GM21526 (cell line): ENCODE results near the gene RNF215.

Experiments used
- ATAC-seq: cut with Tn5 transposase; IDR thresholded peaks from one replicate; pipeline ENCODE4 v1.9.1; 2021; ENCODE audit warnings: moderate library complexity; ENCODE audit not compliant: unreplicated experiment, low FRiP score

Gene RNF215

GRCh38 chr22:30386960-30387827 is at the start of gene RNF215:
Gene RNF215, minus strand, starts transcription at chr22:30387411. Its CDS starts 98 bp downstream, at chr22:30387313.
- ATAC-seq: peak; percentile 49

- ATAC-seq: no peak
Observed at GRCh38 chr22:30436196-30436595, 49.0 kb upstream of the RNF215 start.

- ATAC-seq: no peak
Observed at GRCh38 chr22:30435674-30436126, 48.5 kb upstream of the RNF215 start.

- no peak for ATAC-seq
Observed at GRCh38 chr22:30434843-30435242, 47.6 kb upstream of the RNF215 start.

- ATAC-seq: no peak
Observed at GRCh38 chr22:30433773-30434172, 46.6 kb upstream of the RNF215 start.

- ATAC-seq: no peak
Observed at GRCh38 chr22:30433227-30433626, 46.0 kb upstream of the RNF215 start.

- ATAC-seq: no peak
Observed at GRCh38 chr22:30432520-30432919, 45.3 kb upstream of the RNF215 start.

GRCh38 chr22:30432096-30432495 is 44.9 kb upstream of the RNF215 start:
- no peak for ATAC-seq

- ATAC-seq: no peak
Observed at GRCh38 chr22:30430933-30431332, 43.7 kb upstream of the RNF215 start.

- no peak for ATAC-seq
Observed at GRCh38 chr22:30429887-30430286, 42.7 kb upstream of the RNF215 start.

GRCh38 chr22:30427871-30428270 is 40.7 kb upstream of the RNF215 start:
- ATAC-seq: no peak

- ATAC-seq: no peak
Observed at GRCh38 chr22:30426388-30427353, 39.5 kb upstream of the RNF215 start.

- ATAC-seq: no peak
Observed at GRCh38 chr22:30425616-30426387, 38.6 kb upstream of the RNF215 start, which contains the start of gene MTFP1. Gene MTFP1, plus strand, starts transcription at chr22:30425768. Its CDS starts 112 bp downstream, at chr22:30425880.

- no peak for ATAC-seq
Observed at GRCh38 chr22:30425327-30425615, 38.1 kb upstream of the RNF215 start.

- no peak for ATAC-seq
Observed at GRCh38 chr22:30424534-30425326, 37.5 kb upstream of the RNF215 start.

GRCh38 chr22:30423959-30424533 is 36.8 kb upstream of the RNF215 start:
- peak; percentile 77 for ATAC-seq

GRCh38 chr22:30423301-30423958 is 36.2 kb upstream of the RNF215 start:
- ATAC-seq: peak; percentile 28

GRCh38 chr22:30422481-30423300 is 35.5 kb upstream of the RNF215 start:
- ATAC-seq: no peak
